IPS-20b (cell line): ENCODE measurements around the gene UGCG.

Source experiments
- H3K27ac ChIP-seq: one replicate; pipeline ENCODE4 v1.5.1; 2013; ENCODE audit warnings: low read length
- H3K27me3 ChIP-seq: 2 replicates; pipeline ENCODE4 v1.6.1; 2013; ENCODE audit warnings: mild to moderate bottlenecking, low read length, inconsistent platforms; ENCODE audit not compliant: insufficient read depth
- H3K36me3 ChIP-seq: 2 replicates; pipeline ENCODE4 v1.6.1; 2013; ENCODE audit warnings: low read depth, mild to moderate bottlenecking, inconsistent platforms, low read length, moderate library complexity; ENCODE audit not compliant: insufficient read depth
- H3K4me1 ChIP-seq: 2 replicates; pipeline ENCODE4 v1.6.1; 2013; ENCODE audit warnings: mild to moderate bottlenecking, control low read depth, inconsistent platforms, low read length, moderate library complexity; ENCODE audit not compliant: insufficient read depth
- H3K4me3 ChIP-seq: 2 replicates; pipeline ENCODE4 v1.5.1; 2013; ENCODE audit warnings: mild to moderate bottlenecking, low read length, inconsistent platforms
- H3K9ac ChIP-seq: 2 replicates; pipeline ENCODE4 v1.6.1; 2013; ENCODE audit warnings: low read depth, mild to moderate bottlenecking, inconsistent platforms, low read length, moderate library complexity
- H3K9me3 ChIP-seq: 2 replicates; pipeline ENCODE4 v1.6.1; 2013; ENCODE audit warnings: mild to moderate bottlenecking, low read depth, low read length, inconsistent platforms; ENCODE audit not compliant: insufficient read depth

The UGCG gene

DNA sequence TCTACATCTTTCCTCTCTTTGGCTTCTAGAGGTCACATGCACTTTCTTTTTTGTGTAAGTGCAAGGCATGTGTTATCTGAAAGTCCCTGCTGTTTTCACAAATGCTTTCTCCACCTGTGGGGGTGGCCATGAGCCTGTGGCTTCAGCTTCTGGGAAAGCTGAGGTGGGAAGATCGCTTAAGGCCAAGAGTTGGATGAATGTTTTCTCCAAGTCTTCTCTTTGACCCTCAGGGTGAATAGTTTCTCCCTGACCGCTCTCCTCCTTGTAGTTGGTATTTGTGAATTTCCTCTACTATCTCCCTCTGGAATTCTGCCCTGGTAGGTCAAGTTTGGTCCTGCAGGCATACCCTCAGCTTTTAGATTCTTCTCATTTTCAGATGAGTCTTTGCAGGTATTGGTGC is 74.2 kb downstream of the UGCG start:
- H3K4me1 ChIP-seq, result no peaks in the 10 kb centered on the region
- no peak overlapping the region for H3K9ac ChIP-seq
- no peaks in the 10 kb centered on the region for H3K36me3 ChIP-seq
- H3K27ac ChIP-seq, result no peak overlapping the region
- H3K9me3 ChIP-seq, result no peaks in the 10 kb centered on the region
- no peak overlapping the region for H3K4me3 ChIP-seq
- no peaks in the 10 kb centered on the region for H3K27me3 ChIP-seq

DNA sequence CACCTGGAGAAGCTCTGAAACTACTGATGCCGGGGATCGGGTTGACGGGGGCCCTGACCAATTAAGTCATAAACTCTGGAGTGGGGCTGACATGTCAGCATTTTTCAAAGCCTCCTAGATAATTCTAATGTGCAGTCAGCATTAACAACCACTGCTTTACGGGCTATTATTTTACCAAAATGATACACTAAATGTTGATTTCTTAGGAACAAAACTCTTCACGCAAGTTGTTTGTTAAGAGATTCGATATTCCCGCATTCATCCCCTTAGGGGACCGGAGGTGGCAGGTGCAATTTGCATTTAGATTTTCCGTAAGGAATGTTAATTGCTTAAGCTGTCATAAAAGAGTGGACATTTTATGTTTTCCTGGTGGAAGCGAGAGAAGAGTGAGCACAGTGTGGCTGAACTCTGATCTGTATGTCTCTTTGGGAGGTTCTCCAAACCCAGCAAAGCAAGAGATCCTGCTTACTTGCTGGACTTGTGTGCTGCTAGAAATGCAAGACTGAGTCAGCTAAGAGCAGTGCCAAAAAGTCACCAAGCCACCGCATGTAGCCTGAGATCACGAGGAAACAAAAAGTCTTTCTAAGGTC is 77.6 kb downstream of the UGCG start:
- no peak overlapping the region for H3K27ac ChIP-seq
- H3K9me3 ChIP-seq, result no peaks in the 10 kb centered on the region
- no peak overlapping the region for H3K4me3 ChIP-seq
- no peaks in the 10 kb centered on the region for H3K27me3 ChIP-seq
- no peaks in the 10 kb centered on the region for H3K4me1 ChIP-seq
- H3K36me3 ChIP-seq, result no peaks in the 10 kb centered on the region
- H3K9ac ChIP-seq, result no peak overlapping the region

GRCh38 chr9:111975709-111976108 is 79.1 kb downstream of the UGCG start:
- H3K4me1 ChIP-seq, result no peaks in the 10 kb centered on the region
- H3K9ac ChIP-seq, result no peak overlapping the region
- no peak overlapping the region for H3K4me3 ChIP-seq
- no peaks in the 10 kb centered on the region for H3K9me3 ChIP-seq
- no peaks in the 10 kb centered on the region for H3K36me3 ChIP-seq
- H3K27ac ChIP-seq, result no peak overlapping the region
- H3K27me3 ChIP-seq, result no peaks in the 10 kb centered on the region

GRCh38 chr9:111978616-111979015 is 82.0 kb downstream of the UGCG start:
- Histone ChIP-seq H3K9me3 (no peaks in the 10 kb centered on the region), H3K9ac (no peak overlapping the region), H3K27me3 (no peaks in the 10 kb centered on the region), H3K4me1 (no peaks in the 10 kb centered on the region), H3K36me3 (no peaks in the 10 kb centered on the region), H3K27ac (no peak overlapping the region), H3K4me3 (no peak overlapping the region)

DNA sequence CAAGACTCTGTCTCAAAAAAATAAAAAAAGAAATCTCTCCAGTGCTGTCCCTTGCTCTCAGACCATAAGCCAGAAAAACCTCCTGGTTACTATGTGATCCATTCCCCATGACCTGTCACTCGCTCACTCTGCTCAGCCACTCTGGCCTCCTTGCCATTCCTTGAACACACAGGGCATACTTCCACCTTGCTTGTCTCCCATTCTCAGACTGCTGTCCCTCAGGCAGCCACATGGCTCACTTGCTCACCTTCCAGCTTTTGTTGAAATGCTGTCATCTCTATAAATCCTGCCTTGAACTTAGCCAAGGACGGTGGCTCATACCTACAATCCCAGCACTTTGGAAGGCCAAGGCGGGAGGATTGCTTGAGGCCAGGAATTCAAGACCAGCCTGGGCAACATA is 82.9 kb downstream of the UGCG start:
- no peak overlapping the region for H3K9ac ChIP-seq
- H3K27me3 ChIP-seq, result no peaks in the 10 kb centered on the region
- no peaks in the 10 kb centered on the region for H3K36me3 ChIP-seq
- H3K4me1 ChIP-seq, result no peaks in the 10 kb centered on the region
- no peak overlapping the region for H3K4me3 ChIP-seq
- no peak overlapping the region for H3K27ac ChIP-seq
- no peaks in the 10 kb centered on the region for H3K9me3 ChIP-seq

DNA sequence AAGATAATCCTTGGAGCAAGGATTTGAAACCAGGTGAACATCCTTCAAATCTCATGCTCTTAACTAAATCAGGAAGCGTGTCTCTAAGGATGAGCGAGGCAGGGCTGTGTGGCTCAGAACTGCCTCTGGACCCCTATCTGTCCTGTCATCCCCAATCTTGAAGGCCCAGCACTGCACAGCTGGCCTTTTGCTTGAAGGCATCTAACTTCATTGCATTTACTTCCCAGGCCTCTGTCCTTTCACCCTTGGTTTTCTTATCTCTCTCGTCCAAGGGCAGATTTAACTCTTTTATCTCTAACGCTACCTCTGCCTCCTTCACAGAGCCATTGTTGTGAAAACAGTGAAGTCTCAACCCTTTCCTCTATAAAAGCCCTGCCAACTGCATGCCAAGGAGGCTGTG is 83.8 kb downstream of the UGCG start:
- Histone ChIP-seq H3K36me3 (no peaks in the 10 kb centered on the region), H3K9me3 (no peaks in the 10 kb centered on the region), H3K27me3 (no peaks in the 10 kb centered on the region), H3K9ac (no peak overlapping the region), H3K4me1 (no peaks in the 10 kb centered on the region), H3K27ac (no peak overlapping the region), H3K4me3 (no peak overlapping the region)

GRCh38 chr9:111983484-111983908 is 86.9 kb downstream of the UGCG start:
- Histone ChIP-seq H3K9me3 (no peaks in the 10 kb centered on the region), H3K36me3 (no peaks in the 10 kb centered on the region), H3K27ac (no peak overlapping the region), H3K9ac (no peak overlapping the region), H3K27me3 (no peaks in the 10 kb centered on the region), H3K4me1 (no peaks in the 10 kb centered on the region), H3K4me3 (no peak overlapping the region)

DNA sequence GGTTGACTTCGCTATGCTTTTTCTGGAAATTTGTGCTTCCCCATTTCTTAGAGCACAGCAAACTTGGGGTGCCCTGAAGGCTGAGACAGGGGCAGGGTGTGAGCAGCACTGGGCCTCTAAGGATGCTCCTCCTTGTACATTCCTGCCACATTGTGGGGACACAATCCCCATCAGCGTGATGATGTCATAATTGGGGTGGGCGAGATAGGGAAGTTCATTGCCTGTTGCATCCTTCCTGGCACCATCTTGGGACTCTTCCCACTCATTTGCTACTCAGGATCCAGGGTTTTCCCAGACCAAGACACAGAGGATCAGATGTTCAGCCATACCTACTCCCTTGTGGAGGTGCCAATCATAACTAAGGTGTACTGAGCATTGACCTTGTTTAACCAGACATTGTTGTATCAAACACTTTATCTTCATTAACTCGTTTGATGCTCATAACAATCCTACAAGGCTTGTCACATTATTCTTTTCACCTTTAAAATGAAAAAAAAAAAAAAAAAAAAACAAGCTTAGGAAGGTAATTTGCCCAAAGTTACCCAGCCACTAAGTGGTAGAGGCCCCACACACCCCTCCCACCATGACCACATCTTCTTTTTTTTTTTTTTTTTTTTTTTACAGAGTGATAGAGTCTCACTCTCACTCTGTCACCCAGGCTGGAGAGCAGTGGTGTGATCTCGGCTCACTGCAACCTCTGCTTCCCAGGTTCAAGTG is 87.6 kb downstream of the UGCG start:
- Histone ChIP-seq H3K4me1 (no peaks in the 10 kb centered on the region), H3K36me3 (no peaks in the 10 kb centered on the region), H3K4me3 (no peak overlapping the region), H3K27me3 (no peaks in the 10 kb centered on the region), H3K9me3 (no peaks in the 10 kb centered on the region), H3K27ac (no peak overlapping the region), H3K9ac (no peak overlapping the region)
